ENCODE measurements around the gene C10orf88. TPM values are rescaled to one million over a fixed set of nuclear protein-coding genes. Genes with fewer than 3 reads are reported as not detected.

C10orf88 gene
- total and polyA plus RNA-seq, 7 experiments from 2014 or later, result 5.2 to 16.8 (median 8.5) TPM

DNA sequence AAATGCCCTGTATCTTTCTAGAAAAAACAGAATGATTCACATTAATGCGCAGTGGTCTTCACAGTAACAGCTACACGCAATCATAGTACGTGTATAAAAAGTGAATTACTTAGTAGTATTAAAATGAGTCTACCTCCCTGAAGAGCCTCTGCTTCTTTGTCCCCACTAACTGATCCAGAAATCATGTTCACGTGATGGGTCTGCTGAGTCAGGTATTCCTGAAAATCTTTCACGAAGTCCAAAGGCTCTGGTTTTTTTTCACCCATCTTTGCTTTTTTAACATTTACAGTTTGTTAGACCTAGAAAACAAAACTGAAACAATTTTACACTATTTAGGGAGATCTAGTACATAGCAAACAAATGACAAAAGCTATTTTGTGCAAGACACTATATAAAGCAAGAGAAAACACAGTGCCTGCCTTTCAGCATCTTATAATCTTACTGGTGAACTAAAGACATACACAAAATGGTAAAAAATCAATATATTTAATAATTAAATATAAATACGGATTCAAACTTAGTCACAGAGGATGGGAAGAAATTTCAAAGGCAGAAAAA, 44.4 kb upstream of the C10orf88 start:
- Mint-ChIP-seq H3K4me1 (peaks cover 14 to 58% (median 42%) of the 10 kb centered on the region in 7 donors), H3K36me3 (peaks cover 6 to 39% (median 17%) of the 10 kb centered on the region in 5 donors)

DNA sequence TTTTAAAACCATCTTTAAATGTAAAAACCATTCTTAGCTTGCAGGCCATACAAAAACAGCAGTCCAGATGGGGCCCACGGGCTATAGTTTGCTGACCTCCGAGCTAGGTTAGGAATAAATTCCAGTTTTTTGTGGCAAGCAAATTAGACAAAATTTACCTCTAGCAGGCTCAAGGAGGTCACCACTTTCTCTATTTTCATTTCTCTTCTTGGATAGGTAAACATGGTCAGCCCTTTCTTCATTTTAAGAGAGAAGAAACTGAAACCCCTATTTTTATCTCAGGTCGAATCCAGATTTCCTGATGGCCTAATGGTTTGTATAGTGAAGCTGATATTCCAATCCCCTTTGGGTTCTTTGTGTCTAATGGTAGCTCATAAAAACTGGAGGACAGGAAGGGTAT, 43.8 kb upstream of the C10orf88 start:
- Mint-ChIP-seq H3K27ac (no peak overlapping the region), H3K36me3 (peaks cover 6 to 39% (median 17%) of the 10 kb centered on the region in 5 donors), H3K4me3 (no peak overlapping the region), H3K27me3 (no peaks in the 10 kb centered on the region), H3K9me3 (no peaks in the 10 kb centered on the region), H3K4me1 (peaks cover 14 to 53% (median 39%) of the 10 kb centered on the region in 7 donors)
- peaks cover 0 to 50% (median 12%) of the 10 kb centered on the region in 3 experiments for H3K36me3 ChIP-seq (ENCODE audit: control insufficient read depth in 2 of 3, insufficient read depth in 3 of 3, low read length in 3 of 3)
- DNase-seq (no peak), ATAC-seq (no peak)
- intact Hi-C loops (cut with micrococcal nuclease), result no loop called here
- CTCF ChIA-PET, result interaction anchor here (0.9 kb wide), 1 partner anchor 17 kb away, joined by 4 read pairs; the partner anchor contains the start of gene PSTK
- H3K27me3 ChIP-seq (ENCODE audit: control insufficient read depth in 2 of 2, insufficient read depth in 2 of 2, low read length in 2 of 2), result no peaks in the 10 kb centered on the region
- no peaks in the 10 kb centered on the region for H3K4me1 ChIP-seq (ENCODE audit: control insufficient read depth in 2 of 2, insufficient read depth in 2 of 2, low read length in 2 of 2)
- no peaks in the 10 kb centered on the region for H3K9me3 ChIP-seq (ENCODE audit: control insufficient read depth in 2 of 3, low read length in 3 of 3)
- no peak overlapping the region for H3K4me3 ChIP-seq (ENCODE audit: low read length)
- no peak overlapping the region for H3K27ac ChIP-seq (ENCODE audit: low read depth, low read length)
- POLR2A ChIA-PET, result interaction anchor here (1.0 kb wide), 1 partner anchor 10 kb away, joined by 3 read pairs; no protein-coding TSS in a partner anchor

More for the DNA sequence above, 44.4 kb upstream of the C10orf88 start:
- no peaks in the 10 kb centered on the region for H3K9me3 Mint-ChIP-seq
- no peaks in the 10 kb centered on the region for H3K27me3 Mint-ChIP-seq
- Histone ChIP-seq H3K9me3 (ENCODE audit: control insufficient read depth in 2 of 3, low read length in 3 of 3) (no peaks in the 10 kb centered on the region), H3K4me1 (ENCODE audit: control insufficient read depth in 2 of 2, insufficient read depth in 2 of 2, low read length in 2 of 2) (peaks cover 0 to 3% of the 10 kb centered on the region in 2 donors), H3K36me3 (ENCODE audit: control insufficient read depth in 2 of 3, insufficient read depth in 3 of 3, low read length in 3 of 3) (peaks cover 0 to 50% (median 12%) of the 10 kb centered on the region in 3 experiments), H3K27ac (ENCODE audit: low read depth, low read length) (no peak overlapping the region), H3K27me3 (ENCODE audit: control insufficient read depth in 2 of 2, insufficient read depth in 2 of 2, low read length in 2 of 2) (no peaks in the 10 kb centered on the region), H3K4me3 (ENCODE audit: low read length) (no peak overlapping the region)
- ChIA-PET CTCF (interaction anchor here (0.9 kb wide), 1 partner anchor 18 kb away, joined by 4 read pairs; the partner anchor contains the start of gene PSTK), POLR2A (interaction anchor here (1.0 kb wide), 1 partner anchor 10 kb away, joined by 3 read pairs; no protein-coding TSS in a partner anchor)
- no peak overlapping the region for H3K27ac Mint-ChIP-seq
- DNase-seq, result no peak
- intact Hi-C loops (cut with micrococcal nuclease), result no loop called here
- no peak overlapping the region for H3K4me3 Mint-ChIP-seq
- no peak for ATAC-seq

DNA sequence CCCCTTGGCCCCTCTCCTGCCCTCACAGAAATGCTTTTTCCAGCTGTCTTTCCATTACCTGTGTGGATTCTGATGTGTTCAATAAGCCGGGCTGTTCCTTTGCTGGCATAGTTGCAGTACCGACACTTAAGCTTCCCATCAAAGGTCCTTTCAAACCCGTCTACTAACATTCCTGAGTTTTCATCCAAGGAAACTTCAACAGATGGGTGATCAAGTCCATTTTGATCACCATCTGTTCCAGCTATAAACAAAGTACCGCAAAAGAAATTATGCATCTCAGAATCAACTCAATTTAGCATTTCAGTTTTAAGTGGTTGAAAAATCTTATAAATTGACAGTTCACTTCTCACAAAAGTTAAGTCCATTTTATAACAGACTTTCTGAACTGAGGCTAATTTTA, 41.9 kb upstream of the C10orf88 start:
- intact Hi-C loops (cut with micrococcal nuclease), result no loop called here
- no peaks in the 10 kb centered on the region for H3K9me3 Mint-ChIP-seq
- peaks cover 5 to 31% (median 17%) of the 10 kb centered on the region in 5 donors for H3K36me3 Mint-ChIP-seq
- H3K27ac ChIP-seq (ENCODE audit: low read depth, low read length), result no peak overlapping the region
- ChIA-PET POLR2A (interaction anchor here (0.8 kb wide), 1 partner anchor 12 kb away, joined by 4 read pairs; the partner anchor contains the start of gene IKZF5), CTCF (no interaction called here)
- peaks cover 11 to 62% (median 12%) of the 10 kb centered on the region in 3 experiments for H3K36me3 ChIP-seq (ENCODE audit: control insufficient read depth in 2 of 3, insufficient read depth in 3 of 3, low read length in 3 of 3)
- no peak overlapping the region for H3K4me3 Mint-ChIP-seq
- DNase-seq (no peak), ATAC-seq (no peak)
- H3K9me3 ChIP-seq (ENCODE audit: control insufficient read depth in 2 of 3, low read length in 3 of 3), result no peaks in the 10 kb centered on the region
- H3K4me1 Mint-ChIP-seq, result peaks cover 8 to 40% (median 28%) of the 10 kb centered on the region in 7 donors
- no peak overlapping the region for H3K4me3 ChIP-seq (ENCODE audit: low read length)
- H3K27ac Mint-ChIP-seq, result no peak overlapping the region
- no peaks in the 10 kb centered on the region for H3K27me3 Mint-ChIP-seq
- no peaks in the 10 kb centered on the region for H3K4me1 ChIP-seq (ENCODE audit: control insufficient read depth in 2 of 2, insufficient read depth in 2 of 2, low read length in 2 of 2)
- no peaks in the 10 kb centered on the region for H3K27me3 ChIP-seq (ENCODE audit: control insufficient read depth in 2 of 2, insufficient read depth in 2 of 2, low read length in 2 of 2)

DNA sequence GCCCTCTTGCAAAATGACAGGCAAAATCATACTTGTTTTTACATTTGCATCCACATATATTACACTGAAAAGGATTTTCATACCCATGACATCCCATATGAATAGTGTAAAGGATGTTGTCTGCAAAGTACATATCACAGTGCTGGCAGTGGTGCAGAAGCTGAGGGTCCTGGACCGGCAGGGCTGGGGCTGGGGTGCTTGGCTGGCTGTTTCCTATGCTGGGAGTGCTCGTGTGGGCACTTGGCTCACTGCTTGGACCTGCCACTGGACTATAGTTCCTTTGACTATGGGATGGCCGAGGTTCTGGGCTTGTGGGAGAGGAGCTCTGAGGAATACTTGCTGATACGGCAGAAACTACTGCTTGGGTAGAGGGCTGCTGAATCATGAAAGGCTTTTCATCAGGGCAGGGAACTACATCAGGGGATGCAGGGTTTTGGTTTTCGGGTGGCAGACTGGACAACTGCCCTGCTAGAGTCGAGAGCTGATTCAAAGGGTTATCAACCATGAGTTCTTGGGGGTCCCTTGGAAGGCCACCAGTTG, 39.8 kb upstream of the C10orf88 start:
- intact Hi-C loops (cut with micrococcal nuclease), result no loop called here
- Mint-ChIP-seq H3K36me3 (peaks cover 5 to 33% (median 17%) of the 10 kb centered on the region in 5 donors), H3K4me3 (no peak overlapping the region), H3K27ac (peak overlapping the region in 2 of 9 donors; percentile 26 to 34), H3K27me3 (no peaks in the 10 kb centered on the region), H3K9me3 (no peaks in the 10 kb centered on the region), H3K4me1 (peaks cover 0 to 20% (median 10%) of the 10 kb centered on the region in 7 donors)
- Histone ChIP-seq H3K9me3 (ENCODE audit: control insufficient read depth in 2 of 3, low read length in 3 of 3) (no peaks in the 10 kb centered on the region), H3K27me3 (ENCODE audit: control insufficient read depth in 2 of 2, insufficient read depth in 2 of 2, low read length in 2 of 2) (no peaks in the 10 kb centered on the region), H3K4me3 (ENCODE audit: low read length) (no peak overlapping the region), H3K36me3 (ENCODE audit: control insufficient read depth in 2 of 3, insufficient read depth in 3 of 3, low read length in 3 of 3) (peaks cover 11 to 65% (median 12%) of the 10 kb centered on the region in 3 experiments), H3K4me1 (ENCODE audit: control insufficient read depth in 2 of 2, insufficient read depth in 2 of 2, low read length in 2 of 2) (no peaks in the 10 kb centered on the region), H3K27ac (ENCODE audit: low read depth, low read length) (no peak overlapping the region)
- ChIA-PET CTCF (no interaction called here), POLR2A (no interaction called here)
- no peak for ATAC-seq
- DNase-seq, result no peak

DNA sequence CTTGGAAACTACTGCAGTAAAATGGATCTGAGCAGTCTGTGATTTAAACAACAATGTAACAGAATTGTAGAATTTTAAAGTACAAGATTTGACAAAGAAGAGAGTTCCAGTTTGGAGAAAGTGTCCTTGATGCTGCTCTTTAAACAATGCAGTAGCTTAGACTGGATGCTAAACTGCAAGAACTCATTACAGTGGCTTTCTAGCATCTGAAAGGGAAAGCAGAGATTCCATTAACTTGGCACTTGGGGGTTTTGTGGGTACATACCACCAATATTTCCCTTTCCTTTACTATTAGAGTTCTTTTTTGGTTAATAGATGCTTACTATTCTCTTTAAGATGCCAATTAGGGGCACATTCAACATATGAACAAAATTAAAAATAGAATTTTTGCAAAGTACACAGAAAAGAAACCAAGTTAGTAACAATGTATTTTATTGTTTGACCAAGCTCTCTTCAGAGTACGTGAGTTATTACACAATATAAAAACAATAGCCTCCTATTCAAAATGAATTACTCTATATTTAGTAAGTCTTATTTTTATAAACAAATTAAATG, 38.1 kb upstream of the C10orf88 start:
- Mint-ChIP-seq H3K4me1 (peaks cover 0 to 4% (median under 1%) of the 10 kb centered on the region in 7 donors), H3K27me3 (no peaks in the 10 kb centered on the region), H3K9me3 (no peaks in the 10 kb centered on the region), H3K4me3 (no peak overlapping the region), H3K36me3 (peaks cover under 1 to 26% (median 17%) of the 10 kb centered on the region in 5 donors), H3K27ac (peak overlapping the region in 1 of 9 donors; percentile 19)
- Histone ChIP-seq H3K27me3 (ENCODE audit: control insufficient read depth in 2 of 2, insufficient read depth in 2 of 2, low read length in 2 of 2) (no peaks in the 10 kb centered on the region), H3K4me3 (ENCODE audit: low read length) (no peak overlapping the region), H3K27ac (ENCODE audit: low read depth, low read length) (no peak overlapping the region), H3K4me1 (ENCODE audit: control insufficient read depth in 2 of 2, insufficient read depth in 2 of 2, low read length in 2 of 2) (no peaks in the 10 kb centered on the region), H3K36me3 (ENCODE audit: control insufficient read depth in 2 of 3, insufficient read depth in 3 of 3, low read length in 3 of 3) (peaks cover 8 to 51% (median 11%) of the 10 kb centered on the region in 3 experiments), H3K9me3 (ENCODE audit: control insufficient read depth in 2 of 3, low read length in 3 of 3) (no peaks in the 10 kb centered on the region)
- intact Hi-C loops (cut with micrococcal nuclease), result no loop called here
- CTCF ChIA-PET, result no interaction called here
- POLR2A ChIA-PET, result interaction anchor here (0.7 kb wide), 1 partner anchor 8 kb away, joined by 3 read pairs; no protein-coding TSS in a partner anchor
- DNase-seq, result no peak
- no peak for ATAC-seq

DNA sequence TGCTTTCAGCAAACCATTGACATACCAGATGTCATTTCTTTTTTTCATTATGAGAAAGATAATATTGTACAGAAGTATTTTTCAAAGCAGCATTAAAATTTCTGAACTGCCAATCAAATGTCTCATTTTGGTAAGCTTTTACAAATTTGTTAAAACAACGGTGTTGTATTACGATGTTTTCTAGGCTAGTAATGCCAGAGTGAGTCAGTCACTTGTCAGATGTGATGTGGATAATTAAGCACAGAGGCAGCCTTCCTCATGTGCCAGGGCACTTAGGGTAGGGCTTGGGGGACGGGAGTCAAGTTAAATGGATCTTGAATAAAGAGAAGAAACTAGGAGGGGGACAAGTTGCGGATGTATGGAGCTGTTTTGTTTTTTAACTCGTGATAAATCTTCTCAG, 36.3 kb upstream of the C10orf88 start:
- Histone ChIP-seq H3K27ac (ENCODE audit: low read depth, low read length) (no peak overlapping the region), H3K27me3 (ENCODE audit: control insufficient read depth in 2 of 2, insufficient read depth in 2 of 2, low read length in 2 of 2) (no peaks in the 10 kb centered on the region), H3K4me1 (ENCODE audit: control insufficient read depth in 2 of 2, insufficient read depth in 2 of 2, low read length in 2 of 2) (no peaks in the 10 kb centered on the region), H3K36me3 (ENCODE audit: control insufficient read depth in 2 of 3, insufficient read depth in 3 of 3, low read length in 3 of 3) (peaks cover 4 to 33% (median 11%) of the 10 kb centered on the region in 3 experiments), H3K4me3 (ENCODE audit: low read length) (no peak overlapping the region), H3K9me3 (ENCODE audit: control insufficient read depth in 2 of 3, low read length in 3 of 3) (no peaks in the 10 kb centered on the region)
- H3K27me3 Mint-ChIP-seq, result no peaks in the 10 kb centered on the region
- DNase-seq (no peak), ATAC-seq (no peak)
- no peak overlapping the region for H3K4me3 Mint-ChIP-seq
- H3K27ac Mint-ChIP-seq, result peak overlapping the region in 4 of 9 donors; percentile 3 to 76 (median 28)
- intact Hi-C loops (cut with micrococcal nuclease), result no loop called here
- ChIA-PET POLR2A (interaction anchor here (1.4 kb wide), 1 partner anchor 45 kb away, joined by 3 read pairs; no protein-coding TSS in a partner anchor), CTCF (interaction anchor here (1.2 kb wide), 1 partner anchor 17 kb away, joined by 3 read pairs; no protein-coding TSS in a partner anchor)
- peaks cover 0 to 3% (median 0%) of the 10 kb centered on the region in 7 donors for H3K4me1 Mint-ChIP-seq
- peaks cover 4 to 17% (median 9%) of the 10 kb centered on the region in 5 donors for H3K36me3 Mint-ChIP-seq
- H3K9me3 Mint-ChIP-seq, result no peaks in the 10 kb centered on the region
